Astrocyte of the cerebellum (primary cell): Measurements from ENCODE around the gene FRMD5.

Experiments
- DNase-seq: peaks from one replicate; pipeline ENCODE4 v3.0.0-alpha.2; 2011; ENCODE audit warnings: low read depth
- H3K4me3 ChIP-seq: 2 replicates; pipeline ENCODE4 v1.5.1; 2011; ENCODE audit warnings: mild to moderate bottlenecking, low read depth, low read length, moderate library complexity
- in situ Hi-C: cut with HindIII; loops from 2 replicates; pipeline ENCODE4 v1.10.0; 2017; ENCODE audit warnings: low sequenced_read_pairs
- TF ChIP-seq, protein P1 (sequence below): IDR thresholded peaks from 2 replicates; pipeline ENCODE4 v1.5.1; 2012; ENCODE audit warnings: low read length, low read depth, moderate library complexity, mild to moderate bottlenecking; ENCODE audit errors: missing control alignments

The FRMD5 gene

DNA sequence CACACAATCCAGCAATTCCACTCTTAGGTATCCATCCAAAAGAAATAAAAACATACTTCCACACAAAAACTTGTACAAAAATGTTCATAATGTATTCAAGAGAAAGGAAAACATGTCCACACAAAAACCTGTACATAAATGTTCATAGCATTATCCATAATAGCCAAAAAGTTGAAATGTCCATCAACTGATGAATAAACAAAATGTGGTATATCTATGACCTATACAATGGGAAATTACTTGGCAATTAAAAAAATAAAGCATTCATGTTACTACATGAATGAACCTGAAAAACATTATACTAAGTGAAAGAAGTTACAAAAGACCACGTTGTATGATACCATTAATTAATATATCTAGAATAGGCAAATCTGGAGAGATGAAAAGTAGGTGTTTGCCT is 17.9 kb downstream of the FRMD5 start:
- TF ChIP-seq, protein P1, sequence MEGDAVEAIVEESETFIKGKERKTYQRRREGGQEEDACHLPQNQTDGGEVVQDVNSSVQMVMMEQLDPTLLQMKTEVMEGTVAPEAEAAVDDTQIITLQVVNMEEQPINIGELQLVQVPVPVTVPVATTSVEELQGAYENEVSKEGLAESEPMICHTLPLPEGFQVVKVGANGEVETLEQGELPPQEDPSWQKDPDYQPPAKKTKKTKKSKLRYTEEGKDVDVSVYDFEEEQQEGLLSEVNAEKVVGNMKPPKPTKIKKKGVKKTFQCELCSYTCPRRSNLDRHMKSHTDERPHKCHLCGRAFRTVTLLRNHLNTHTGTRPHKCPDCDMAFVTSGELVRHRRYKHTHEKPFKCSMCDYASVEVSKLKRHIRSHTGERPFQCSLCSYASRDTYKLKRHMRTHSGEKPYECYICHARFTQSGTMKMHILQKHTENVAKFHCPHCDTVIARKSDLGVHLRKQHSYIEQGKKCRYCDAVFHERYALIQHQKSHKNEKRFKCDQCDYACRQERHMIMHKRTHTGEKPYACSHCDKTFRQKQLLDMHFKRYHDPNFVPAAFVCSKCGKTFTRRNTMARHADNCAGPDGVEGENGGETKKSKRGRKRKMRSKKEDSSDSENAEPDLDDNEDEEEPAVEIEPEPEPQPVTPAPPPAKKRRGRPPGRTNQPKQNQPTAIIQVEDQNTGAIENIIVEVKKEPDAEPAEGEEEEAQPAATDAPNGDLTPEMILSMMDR, result no peak
- in situ Hi-C loops, result no loop called here
- no peak for DNase-seq
- no peak overlapping the region for H3K4me3 ChIP-seq

DNA sequence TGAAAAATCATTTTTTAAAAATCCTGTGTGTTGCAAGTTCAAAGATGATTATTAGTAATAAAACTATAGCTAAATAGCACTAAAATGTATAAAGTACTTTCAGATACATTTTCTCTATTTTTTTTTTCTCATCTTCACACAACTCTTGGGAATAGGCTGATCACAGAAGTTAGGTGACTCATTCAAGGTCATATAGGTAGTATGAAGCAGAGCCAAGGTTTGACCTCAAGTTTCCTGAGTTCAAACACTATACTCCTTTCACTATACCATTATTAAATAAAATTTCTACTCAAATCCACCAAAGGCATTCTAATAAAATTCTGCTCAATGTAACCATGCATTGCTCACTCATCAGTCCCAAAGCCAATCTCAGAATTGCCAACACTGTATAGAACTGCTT is 21.3 kb downstream of the FRMD5 start:
- in situ Hi-C loops, result no loop called here
- DNase-seq, result no peak
- no peak overlapping the region for H3K4me3 ChIP-seq
- TF ChIP-seq, protein P1, result no peak

DNA sequence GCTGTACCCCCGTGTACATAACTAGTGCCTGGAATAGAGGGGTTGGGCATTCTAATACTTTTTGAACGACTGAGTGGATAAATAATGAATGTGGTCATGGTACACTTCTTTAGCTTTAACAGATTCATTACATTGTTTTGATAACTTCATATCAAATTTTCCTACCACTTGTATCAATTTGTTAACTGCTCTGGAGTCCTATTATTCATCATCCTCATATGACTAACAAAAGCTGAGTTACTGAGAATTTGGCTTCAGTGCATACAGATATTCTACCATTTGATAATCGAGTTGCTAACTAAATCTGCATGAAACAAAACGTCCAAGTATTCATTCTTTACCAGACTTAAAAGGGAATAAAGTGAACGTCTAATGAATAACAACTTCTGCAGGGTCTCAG is 31.7 kb downstream of the FRMD5 start:
- in situ Hi-C loops, result no loop called here

DNA sequence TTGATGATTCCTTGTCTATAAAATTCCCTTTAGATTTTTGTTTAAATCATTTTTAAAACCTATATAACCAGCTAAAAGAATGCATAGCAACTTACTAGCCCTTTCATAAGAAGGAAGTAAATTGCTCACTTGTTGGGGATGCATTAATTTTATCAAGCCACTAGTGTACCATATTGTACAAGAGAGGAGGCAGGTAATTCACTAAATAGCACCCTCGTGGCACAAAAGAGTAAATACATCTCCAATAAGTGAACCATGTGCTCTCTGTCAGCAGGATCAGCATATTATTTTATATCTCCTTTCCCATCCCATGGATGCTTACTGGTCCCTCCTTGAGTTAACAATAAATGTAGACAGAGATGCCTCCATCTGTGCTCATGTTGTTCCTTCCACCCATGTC is 34.3 kb downstream of the FRMD5 start:
- DNase-seq, result no peak
- in situ Hi-C loops, result no loop called here
- TF ChIP-seq, protein P1, result no peak
- no peak overlapping the region for H3K4me3 ChIP-seq

More for the DNA sequence above, 31.7 kb downstream of the FRMD5 start:
- TF ChIP-seq, protein P1, result no peak
- no peak overlapping the region for H3K4me3 ChIP-seq
- DNase-seq, result no peak

DNA sequence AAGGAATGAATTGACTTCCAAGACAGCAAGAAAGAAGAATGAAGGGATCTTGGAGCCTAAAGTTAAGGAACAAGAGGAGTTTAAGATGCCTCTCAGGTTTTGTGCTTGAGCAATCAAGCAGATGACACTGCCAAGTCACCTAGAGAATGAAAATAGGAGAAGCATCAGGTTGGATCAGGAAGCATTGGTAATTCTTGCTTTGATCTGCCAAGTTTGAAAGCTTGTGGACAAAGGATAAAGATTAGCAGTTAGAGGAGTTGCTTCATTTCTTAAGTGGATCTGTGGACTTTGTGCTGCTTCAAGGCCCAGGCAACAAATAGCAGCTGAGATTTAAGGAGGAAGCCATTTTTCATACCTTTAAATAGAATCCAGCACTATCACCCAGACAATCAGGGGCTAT is 35.6 kb downstream of the FRMD5 start:
- no peak overlapping the region for H3K4me3 ChIP-seq
- DNase-seq, result no peak
- in situ Hi-C loops, result no loop called here
- TF ChIP-seq, protein P1, result no peak

DNA sequence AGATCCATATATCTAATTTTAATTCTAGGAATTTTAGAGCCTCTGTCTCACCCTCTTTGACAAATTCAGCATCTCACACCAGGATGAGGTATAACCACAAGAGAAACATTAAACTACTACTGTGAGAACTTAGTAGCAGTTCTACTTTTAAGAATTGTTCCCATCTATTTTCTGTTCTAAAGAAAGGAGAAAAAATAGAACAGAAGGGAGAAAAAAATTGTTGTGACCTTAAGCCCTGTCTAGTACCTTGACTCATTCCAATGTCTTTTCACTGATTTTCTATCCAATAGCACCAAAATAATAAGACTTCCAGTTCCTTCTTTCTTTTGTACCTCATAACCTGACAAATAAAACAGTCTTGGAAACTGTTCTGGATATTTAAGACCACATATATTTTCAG is 37.0 kb downstream of the FRMD5 start:
- H3K4me3 ChIP-seq, result no peak overlapping the region
- in situ Hi-C loops, result no loop called here
- DNase-seq, result no peak
- TF ChIP-seq, protein P1, result no peak

DNA sequence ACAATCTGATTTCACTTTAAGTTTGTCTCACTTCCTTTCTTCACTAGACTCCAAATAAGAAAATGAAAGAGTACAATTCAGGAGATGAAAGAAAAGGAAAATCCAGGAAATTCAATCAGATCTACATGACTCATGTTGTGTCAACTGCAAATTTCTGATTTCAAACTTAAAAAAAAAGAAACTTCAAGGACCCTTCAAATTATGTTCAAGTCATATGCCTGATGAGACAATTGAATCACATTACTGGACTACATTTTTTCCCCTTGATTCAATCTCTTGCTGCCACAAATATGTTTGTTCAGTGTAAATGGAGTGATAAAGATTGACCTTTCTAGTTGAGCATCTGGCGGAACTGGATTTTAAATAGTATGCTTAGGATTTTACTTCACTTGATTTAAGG is 37.4 kb downstream of the FRMD5 start:
- in situ Hi-C loops, result no loop called here
- H3K4me3 ChIP-seq, result no peak overlapping the region
- peak; percentile 87 for DNase-seq
- TF ChIP-seq, protein P1, result no peak
